Measurements from ENCODE around the gene MAPK10.

- TF ChIP-seq CTCF (IDR thresholded peaks at IDR 0.05) (no peak), EP300 (IDR thresholded peaks at IDR 0.05) (no peak), POLR2AphosphoS5 (IDR thresholded peaks at IDR 0.05) (no peak)
Observed at GRCh38 chr4:86334020-86334750, 25.7 kb downstream of the MAPK10 start.
